Epithelial cell of esophagus (primary cell): ENCODE data around the gene TNN.

Experiments
- DNase-seq: peaks from one replicate; pipeline ENCODE4 v3.0.0; 2010; ENCODE audit warnings: low read depth
- H3K4me3 ChIP-seq: 2 replicates; pipeline ENCODE4 v1.5.1; 2011; ENCODE audit warnings: mild to moderate bottlenecking, low read length, control low read depth
- TF ChIP-seq, protein P1 (sequence below): IDR thresholded peaks from 2 replicates; pipeline ENCODE4 v1.5.1; 2011; ENCODE audit warnings: low read depth, mild to moderate bottlenecking, low read length, control low read depth, inconsistent platforms; ENCODE audit not compliant: insufficient read depth; ENCODE audit errors: missing control alignments

TNN gene

GRCh38 chr1:175173531-175173930 is 105.9 kb downstream of the TNN start:
- DNase-seq, result no peak
- TF ChIP-seq, protein P1, sequence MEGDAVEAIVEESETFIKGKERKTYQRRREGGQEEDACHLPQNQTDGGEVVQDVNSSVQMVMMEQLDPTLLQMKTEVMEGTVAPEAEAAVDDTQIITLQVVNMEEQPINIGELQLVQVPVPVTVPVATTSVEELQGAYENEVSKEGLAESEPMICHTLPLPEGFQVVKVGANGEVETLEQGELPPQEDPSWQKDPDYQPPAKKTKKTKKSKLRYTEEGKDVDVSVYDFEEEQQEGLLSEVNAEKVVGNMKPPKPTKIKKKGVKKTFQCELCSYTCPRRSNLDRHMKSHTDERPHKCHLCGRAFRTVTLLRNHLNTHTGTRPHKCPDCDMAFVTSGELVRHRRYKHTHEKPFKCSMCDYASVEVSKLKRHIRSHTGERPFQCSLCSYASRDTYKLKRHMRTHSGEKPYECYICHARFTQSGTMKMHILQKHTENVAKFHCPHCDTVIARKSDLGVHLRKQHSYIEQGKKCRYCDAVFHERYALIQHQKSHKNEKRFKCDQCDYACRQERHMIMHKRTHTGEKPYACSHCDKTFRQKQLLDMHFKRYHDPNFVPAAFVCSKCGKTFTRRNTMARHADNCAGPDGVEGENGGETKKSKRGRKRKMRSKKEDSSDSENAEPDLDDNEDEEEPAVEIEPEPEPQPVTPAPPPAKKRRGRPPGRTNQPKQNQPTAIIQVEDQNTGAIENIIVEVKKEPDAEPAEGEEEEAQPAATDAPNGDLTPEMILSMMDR, result no peak
- no peak overlapping the region for H3K4me3 ChIP-seq

- H3K4me3 ChIP-seq, result no peak overlapping the region
- DNase-seq, result no peak
- TF ChIP-seq, protein P1, result no peak
These were observed 106.9 kb downstream of the TNN start for GRCh38 chr1:175174309-175175102.

DNA sequence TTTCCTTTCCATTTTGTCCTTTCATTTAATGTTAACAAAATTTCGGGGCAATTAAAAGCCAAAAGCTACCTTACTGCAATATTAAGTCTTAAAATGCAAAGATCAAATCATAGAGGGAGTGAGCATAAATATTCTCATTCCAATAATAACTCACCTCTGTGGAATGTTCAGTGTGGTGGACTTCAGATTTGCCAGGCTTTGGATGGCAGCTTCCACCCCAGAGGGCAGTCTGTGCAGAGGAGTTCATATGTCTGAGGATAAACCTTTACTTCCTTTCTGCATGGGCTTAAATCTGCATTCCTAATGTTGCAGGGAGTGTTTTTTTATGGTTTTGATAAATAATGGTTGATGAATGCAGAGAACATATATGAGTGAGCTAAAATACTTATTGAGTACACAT is 108.6 kb downstream of the TNN start:
- TF ChIP-seq, protein P1, result no peak
- no peak overlapping the region for H3K4me3 ChIP-seq
- no peak for DNase-seq

GRCh38 chr1:175178056-175178455 is 110.4 kb downstream of the TNN start:
- no peak for DNase-seq
- TF ChIP-seq, protein P1, result no peak

DNA sequence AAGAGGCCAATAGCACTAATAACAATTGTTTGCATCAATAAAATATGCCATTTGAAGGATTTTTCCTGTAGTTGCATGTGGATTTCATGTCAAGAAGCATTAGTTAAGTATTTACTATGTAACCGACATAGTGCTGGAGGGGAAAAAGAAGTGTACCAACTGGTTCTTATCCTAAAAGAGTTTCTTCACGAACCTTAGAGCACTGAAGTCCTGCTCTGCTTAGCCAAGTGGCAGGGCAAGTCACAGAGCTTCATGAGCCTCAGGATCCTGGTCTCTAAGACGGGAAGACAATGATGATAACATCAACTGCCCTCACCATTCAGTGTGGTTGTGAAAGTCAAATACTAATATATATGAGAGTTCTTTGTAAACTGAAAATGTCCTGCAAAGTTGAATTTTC is 110.8 kb downstream of the TNN start:
- peak; percentile 49 for DNase-seq
- H3K4me3 ChIP-seq, result no peak overlapping the region
- TF ChIP-seq, protein P1, result no peak

More at GRCh38 chr1:175178056-175178455, 110.4 kb downstream of the TNN start:
- no peak overlapping the region for H3K4me3 ChIP-seq

DNA sequence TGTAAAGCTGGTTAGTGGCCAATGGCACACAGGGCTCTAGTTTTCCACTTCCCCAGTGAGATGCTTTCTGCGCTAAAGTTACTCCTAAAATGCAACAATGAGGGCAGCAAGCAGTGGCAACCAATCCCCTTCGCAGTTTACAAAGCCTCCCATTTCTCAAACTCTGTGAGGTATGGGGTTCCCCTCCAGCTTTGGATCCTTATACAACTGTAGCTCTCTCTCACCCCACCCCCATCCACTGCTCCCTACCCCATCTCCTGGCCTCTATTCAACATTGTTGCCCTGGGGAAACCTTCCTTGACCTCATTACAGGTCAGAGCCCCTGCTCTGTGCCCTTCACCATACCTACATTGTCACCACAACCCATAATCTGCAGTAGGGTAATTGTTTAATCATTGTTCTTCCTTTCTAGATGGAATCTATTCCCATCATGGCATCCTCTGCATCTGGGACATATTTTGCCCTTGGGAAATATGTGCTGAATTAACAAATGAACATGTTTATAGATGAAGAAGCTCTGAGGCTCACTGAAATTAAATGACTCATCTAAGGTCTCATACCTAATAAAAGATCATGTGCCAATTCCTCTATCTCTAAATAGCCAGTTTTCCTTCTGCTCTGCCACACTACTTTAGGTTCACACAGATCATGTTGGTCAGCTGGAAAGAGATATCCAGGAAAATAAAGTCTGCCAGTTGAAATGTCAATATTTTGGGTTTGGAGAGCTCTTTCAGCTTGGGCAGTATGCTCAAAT is 112.4 kb downstream of the TNN start:
- TF ChIP-seq, protein P1, result no peak
- H3K4me3 ChIP-seq, result no peak overlapping the region
- no peak for DNase-seq
